Karpas-422 (cell line): ENCODE data around the gene TBC1D22A. TPM values are rescaled to one million over a fixed set of nuclear protein-coding genes. Genes with fewer than 3 reads are reported as not detected.

Experiments
- DNase-seq: peaks from one replicate; pipeline ENCODE4 v3.0.0-alpha.2; 2015
- H2AFZ ChIP-seq: fragments of 200-600 bp; sonication (generic); 2 replicates; pipeline ENCODE4 v1.6.1; 2014; ENCODE audit warnings: antibody characterized with exemption, low read length, mixed read lengths
- H3K27ac ChIP-seq: fragments of 200-600 bp; sonication (generic); 2 replicates; pipeline ENCODE4 v1.5.1; 2014; ENCODE audit warnings: mild to moderate bottlenecking, low read length, moderate library complexity
- H3K27me3 ChIP-seq: fragments of 200-600 bp; sonication (generic); 2 replicates; pipeline ENCODE4 v1.6.1; 2014; ENCODE audit warnings: low read length, mixed read lengths
- H3K36me3 ChIP-seq: fragments of 200-600 bp; sonication (generic); 2 replicates; pipeline ENCODE4 v1.6.1; 2014; ENCODE audit warnings: low read length, mixed read lengths; ENCODE audit not compliant: insufficient read depth
- H3K4me1 ChIP-seq: fragments of 200-600 bp; sonication (generic); 2 replicates; pipeline ENCODE4 v1.6.1; 2014; ENCODE audit warnings: mild to moderate bottlenecking, low read length, mixed read lengths
- H3K4me2 ChIP-seq: fragments of 200-600 bp; sonication (generic); 2 replicates; pipeline ENCODE4 v1.6.1; 2014; ENCODE audit warnings: low read length, low read depth, mild to moderate bottlenecking; ENCODE audit not compliant: poor library complexity, severe bottlenecking
- H3K4me3 ChIP-seq: fragments of 200-600 bp; sonication (generic); 2 replicates; pipeline ENCODE4 v1.5.1; 2014; ENCODE audit warnings: mild to moderate bottlenecking, antibody characterized with exemption, low read length, mixed read lengths
- H3K79me2 ChIP-seq: fragments of 200-600 bp; sonication (generic); 2 replicates; pipeline ENCODE4 v1.6.1; 2014; ENCODE audit warnings: mild to moderate bottlenecking, low read length, mixed read lengths
- H3K9ac ChIP-seq: fragments of 200-600 bp; sonication (generic); 2 replicates; pipeline ENCODE4 v1.6.0; 2014; ENCODE audit warnings: low read length
- H3K9me2 ChIP-seq: fragments of 200-600 bp; sonication (generic), shearing (Covaris generic); replicated peaks from 2 replicates; pipeline ENCODE4 v1.6.0; 2014; ENCODE audit warnings: mild to moderate bottlenecking, low read length, moderate library complexity; ENCODE audit not compliant: insufficient read depth
- H3K9me3 ChIP-seq: fragments of 300-700, 200-600 bp; sonication (generic); 2 replicates; pipeline ENCODE4 v1.6.1; 2014; ENCODE audit warnings: low read length, mixed read lengths
- H4K20me1 ChIP-seq: fragments of 200-600 bp; sonication (generic); 2 replicates; pipeline ENCODE4 v1.6.1; 2014; ENCODE audit warnings: mild to moderate bottlenecking, antibody characterized with exemption, low read length, low read depth; ENCODE audit not compliant: insufficient read depth
- total RNA-seq: library from RNA; depleted of rRNA; stranded (reverse); fragments of >200 nt; shearing (Covaris generic); gene quantifications from 2 replicates; pipeline ENCODE4 v1.2.3, GENCODE V29; 2014; ENCODE audit warnings: low replicate concordance

TBC1D22A gene
- total RNA-seq, 1 experiment from 2014 or later, result 27.7 TPM

DNA sequence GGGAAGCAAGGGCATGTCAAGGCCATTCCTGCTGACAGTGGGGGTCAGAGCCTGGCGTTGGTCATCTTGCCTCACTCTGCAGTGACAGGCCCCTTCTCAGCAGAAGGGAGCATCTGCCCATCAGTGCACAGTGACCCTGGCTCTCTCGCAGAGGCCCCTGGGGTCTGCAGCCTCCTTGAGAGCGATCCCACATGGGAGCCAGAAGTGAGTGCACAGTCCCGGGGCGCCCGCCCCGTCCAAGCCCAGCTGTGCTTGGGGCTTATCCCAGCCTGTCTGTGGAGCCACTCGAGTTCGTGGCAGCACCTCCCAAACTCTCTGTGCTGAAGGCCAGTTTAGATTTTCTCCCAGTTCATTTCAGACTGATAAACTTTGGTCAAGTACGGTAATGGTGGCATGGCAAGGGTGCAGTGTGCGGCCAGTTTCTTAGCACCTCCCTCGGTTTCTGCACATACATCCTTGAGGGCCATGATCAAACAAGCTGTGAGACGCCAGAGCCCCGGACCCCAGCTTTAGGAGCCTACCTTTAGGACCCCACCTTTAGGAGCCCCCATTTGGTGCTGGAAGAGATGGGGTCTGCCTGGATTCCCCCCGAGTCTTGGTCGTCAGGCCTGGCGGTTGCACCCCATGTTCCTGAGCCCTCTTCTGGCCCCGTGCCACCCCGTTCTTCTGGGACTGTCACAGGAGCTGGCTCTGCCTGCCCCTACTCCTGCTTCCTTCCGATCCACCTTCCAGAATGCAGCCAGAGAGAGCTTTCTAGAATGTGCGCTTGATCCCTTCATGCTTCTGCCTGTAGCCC is 369.4 kb downstream of the TBC1D22A start:
- no peaks in the 10 kb centered on the region for H3K4me1 ChIP-seq
- H3K9me3 ChIP-seq, result no peaks in the 10 kb centered on the region
- no peaks in the 10 kb centered on the region for H3K27me3 ChIP-seq
- no peak overlapping the region for H3K27ac ChIP-seq
- H3K4me3 ChIP-seq, result no peak overlapping the region
- H3K79me2 ChIP-seq, result no peaks in the 10 kb centered on the region
- no peak overlapping the region for H3K9ac ChIP-seq
- 0 out of 2 replicates have a peak, but pooled peaks cover 3% of the 10 kb centered on the region for H4K20me1 ChIP-seq
- H3K9me2 ChIP-seq, result no peaks in the 10 kb centered on the region
- no peak overlapping the region for H2AFZ ChIP-seq
- H3K4me2 ChIP-seq, result no peak overlapping the region
- no peaks in the 10 kb centered on the region for H3K36me3 ChIP-seq
- no peak for DNase-seq

GRCh38 chr22:47132428-47132825 is 370.0 kb downstream of the TBC1D22A start:
- H3K9me3 ChIP-seq, result no peaks in the 10 kb centered on the region
- no peaks in the 10 kb centered on the region for H3K27me3 ChIP-seq
- H3K36me3 ChIP-seq, result no peaks in the 10 kb centered on the region
- no peak overlapping the region for H3K4me3 ChIP-seq
- no peak for DNase-seq
- H2AFZ ChIP-seq, result no peak overlapping the region
- no peaks in the 10 kb centered on the region for H3K79me2 ChIP-seq
- H3K9ac ChIP-seq, result no peak overlapping the region
- 0 out of 2 replicates have a peak, but pooled peaks cover 3% of the 10 kb centered on the region for H4K20me1 ChIP-seq
- no peak overlapping the region for H3K27ac ChIP-seq
- H3K4me2 ChIP-seq, result no peak overlapping the region
- H3K9me2 ChIP-seq, result no peaks in the 10 kb centered on the region
- H3K4me1 ChIP-seq, result no peaks in the 10 kb centered on the region

DNA sequence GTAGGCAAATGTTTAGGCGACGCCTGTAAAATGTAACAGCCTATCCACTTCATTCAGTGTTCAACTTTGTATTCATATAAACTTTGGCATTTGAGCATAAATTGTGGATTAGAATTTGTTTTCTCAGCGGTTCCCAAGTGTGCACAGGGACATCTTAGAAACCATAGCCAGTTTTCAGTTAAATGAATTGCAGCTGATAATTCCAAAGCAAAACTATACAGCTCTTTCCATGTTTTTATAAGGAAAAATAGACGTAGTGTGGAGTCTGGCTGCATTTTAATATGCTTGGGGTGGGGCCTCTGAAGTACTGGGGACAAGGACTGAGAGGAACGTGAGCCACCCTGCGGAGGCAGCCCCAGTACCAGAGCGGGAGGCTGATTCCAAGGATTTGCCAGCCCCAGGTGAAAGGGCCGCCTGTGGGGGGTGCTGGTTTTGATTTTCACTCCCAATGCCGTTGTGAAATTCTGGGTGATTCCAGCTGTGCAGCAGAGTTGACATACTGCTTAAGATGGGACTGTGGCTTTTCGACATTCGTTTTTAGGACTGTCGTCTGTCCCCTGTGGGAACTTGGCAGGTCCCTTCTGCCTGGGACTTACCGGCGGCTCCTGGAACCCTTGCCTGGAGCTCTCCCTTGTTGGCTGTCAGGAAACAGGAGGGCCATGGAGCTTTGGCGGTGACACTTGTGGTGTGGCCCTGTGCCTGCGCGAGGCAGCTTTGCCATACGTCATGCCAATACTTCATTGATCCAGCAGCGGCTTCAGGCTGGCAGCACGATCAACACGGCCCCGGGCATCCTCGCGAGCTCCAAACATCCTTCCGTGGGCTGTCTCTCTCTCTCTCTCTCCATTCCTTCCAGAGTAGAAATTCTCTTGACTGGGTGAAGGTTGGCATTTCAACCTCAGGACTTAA is 370.9 kb downstream of the TBC1D22A start:
- no peaks in the 10 kb centered on the region for H3K9me3 ChIP-seq
- no peaks in the 10 kb centered on the region for H3K27me3 ChIP-seq
- no peaks in the 10 kb centered on the region for H3K36me3 ChIP-seq
- H3K9ac ChIP-seq, result no peak overlapping the region
- H3K4me2 ChIP-seq, result no peak overlapping the region
- 0 out of 2 replicates have a peak, but pooled peaks cover 3% of the 10 kb centered on the region for H4K20me1 ChIP-seq
- H3K9me2 ChIP-seq, result no peaks in the 10 kb centered on the region
- no peak overlapping the region for H3K27ac ChIP-seq
- no peaks in the 10 kb centered on the region for H3K79me2 ChIP-seq
- no peaks in the 10 kb centered on the region for H3K4me1 ChIP-seq
- no peak overlapping the region for H3K4me3 ChIP-seq
- H2AFZ ChIP-seq, result no peak overlapping the region
- no peak for DNase-seq

DNA sequence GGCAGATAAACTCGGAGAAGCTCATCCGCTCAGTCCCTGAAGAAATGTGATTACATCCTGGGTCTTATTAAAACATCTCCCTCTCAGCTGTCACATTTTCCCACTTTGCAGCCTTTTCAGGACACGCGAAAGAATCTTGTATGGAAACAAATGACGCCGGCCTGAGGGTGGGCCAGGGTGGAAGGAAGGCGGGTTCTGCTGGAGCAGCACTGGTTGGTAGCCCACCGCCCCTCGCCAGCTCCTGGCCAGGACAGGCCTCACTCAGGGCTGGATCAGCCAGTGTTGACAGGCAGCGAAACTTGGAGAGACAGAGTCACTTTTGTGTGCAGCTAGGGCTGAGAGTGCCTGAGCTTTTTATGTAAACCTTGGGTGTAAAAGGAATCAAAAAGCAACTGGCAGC is 371.8 kb downstream of the TBC1D22A start:
- H3K9me3 ChIP-seq, result no peaks in the 10 kb centered on the region
- H3K36me3 ChIP-seq, result no peaks in the 10 kb centered on the region
- no peak overlapping the region for H3K27ac ChIP-seq
- H3K79me2 ChIP-seq, result no peaks in the 10 kb centered on the region
- H2AFZ ChIP-seq, result no peak overlapping the region
- H3K9ac ChIP-seq, result no peak overlapping the region
- no peak overlapping the region for H3K4me2 ChIP-seq
- H3K27me3 ChIP-seq, result no peaks in the 10 kb centered on the region
- no peaks in the 10 kb centered on the region for H4K20me1 ChIP-seq
- DNase-seq, result no peak
- no peaks in the 10 kb centered on the region for H3K9me2 ChIP-seq
- no peak overlapping the region for H3K4me3 ChIP-seq
- no peaks in the 10 kb centered on the region for H3K4me1 ChIP-seq

- Histone ChIP-seq H3K27me3 (no peaks in the 10 kb centered on the region), H3K4me2 (no peak overlapping the region), H3K27ac (no peak overlapping the region), H3K9ac (no peak overlapping the region), H3K9me3 (no peaks in the 10 kb centered on the region), H3K4me1 (no peaks in the 10 kb centered on the region), H2AFZ (no peak overlapping the region), H3K36me3 (no peaks in the 10 kb centered on the region), H3K4me3 (no peak overlapping the region), H3K79me2 (no peaks in the 10 kb centered on the region), H4K20me1 (no peaks in the 10 kb centered on the region), H3K9me2 (no peaks in the 10 kb centered on the region)
- no peak for DNase-seq
Measured at GRCh38 chr22:47135338-47135737, 372.9 kb downstream of the TBC1D22A start.

DNA sequence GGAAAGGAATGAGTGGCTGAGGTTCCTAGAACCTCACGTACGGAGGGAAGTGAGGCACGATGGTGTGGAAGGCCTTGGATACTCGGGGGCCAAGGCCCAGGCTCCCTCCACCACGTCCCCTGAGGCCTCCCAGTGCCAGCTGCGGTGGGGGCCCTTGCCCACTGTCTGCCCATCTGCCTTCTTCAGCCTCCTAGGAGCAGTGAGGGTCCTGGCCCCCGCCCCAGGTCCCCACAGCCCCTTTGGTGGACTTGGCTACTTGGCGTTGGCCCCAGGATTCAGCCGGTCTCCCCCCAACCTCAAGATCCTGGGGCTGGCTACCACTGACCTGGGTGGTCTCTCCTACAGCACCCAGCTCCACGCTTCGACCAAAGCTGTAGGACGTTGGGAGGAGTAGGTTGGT is 373.6 kb downstream of the TBC1D22A start:
- Histone ChIP-seq H3K9me3 (no peaks in the 10 kb centered on the region), H3K4me2 (no peak overlapping the region), H3K27me3 (no peaks in the 10 kb centered on the region), H3K27ac (no peak overlapping the region), H2AFZ (no peak overlapping the region), H3K4me1 (no peaks in the 10 kb centered on the region), H3K4me3 (no peak overlapping the region), H3K79me2 (no peaks in the 10 kb centered on the region), H3K9ac (no peak overlapping the region), H3K36me3 (no peaks in the 10 kb centered on the region), H4K20me1 (no peaks in the 10 kb centered on the region), H3K9me2 (no peaks in the 10 kb centered on the region)
- no peak for DNase-seq

GRCh38 chr22:47136671-47137070 is 374.2 kb downstream of the TBC1D22A start:
- Histone ChIP-seq H3K9ac (no peak overlapping the region), H3K9me3 (no peaks in the 10 kb centered on the region), H3K4me1 (no peaks in the 10 kb centered on the region), H3K27me3 (no peaks in the 10 kb centered on the region), H3K4me3 (no peak overlapping the region), H3K36me3 (no peaks in the 10 kb centered on the region), H4K20me1 (no peaks in the 10 kb centered on the region), H3K79me2 (no peaks in the 10 kb centered on the region), H3K27ac (no peak overlapping the region), H2AFZ (no peak overlapping the region), H3K4me2 (no peak overlapping the region), H3K9me2 (no peaks in the 10 kb centered on the region)
- DNase-seq, result no peak

- Histone ChIP-seq H3K27ac (no peak overlapping the region), H3K79me2 (no peaks in the 10 kb centered on the region), H3K36me3 (no peaks in the 10 kb centered on the region), H3K9ac (no peak overlapping the region), H2AFZ (no peak overlapping the region), H3K4me3 (no peak overlapping the region), H3K27me3 (no peaks in the 10 kb centered on the region), H3K9me2 (no peaks in the 10 kb centered on the region), H3K4me2 (no peak overlapping the region), H4K20me1 (no peaks in the 10 kb centered on the region), H3K9me3 (no peaks in the 10 kb centered on the region), H3K4me1 (no peaks in the 10 kb centered on the region)
- no peak for DNase-seq
Measured at GRCh38 chr22:47139013-47139789, 376.8 kb downstream of the TBC1D22A start.
